Keratinocyte (primary cell): ENCODE measurements around the gene IL4R.

Experiments
- CTCF ChIP-seq, 3 experiments: IDR thresholded peaks in 1 of 3; conservative IDR thresholded peaks in 1 of 3; optimal IDR thresholded peaks in 1 of 3; 2 replicates in 2 of 3; 3 replicates in 1 of 3; pipeline versions ENCODE3 to v1.5.1; 2011; ENCODE audit warnings: low read length in 3 of 3, mild to moderate bottlenecking in 3 of 3, moderate library complexity in 2 of 3, control low read depth in 1 of 3, inconsistent platforms in 1 of 3; ENCODE audit not compliant: insufficient read depth in 2 of 3; ENCODE audit errors: extremely low read depth in 1 of 3
- EZH2 ChIP-seq: IDR thresholded peaks from one replicate; pipeline ENCODE4 v1.6.1; 2012; ENCODE audit warnings: inconsistent platforms, mild to moderate bottlenecking, low read length, moderate library complexity

GRCh38 chr16:27362570-27363245, 48.9 kb downstream of the IL4R start:
- TF ChIP-seq CTCF (optimal IDR thresholded peaks at IDR 0.05 in 1 of 3, IDR thresholded peaks at IDR 0.05 in 1 of 3, conservative IDR thresholded peaks at IDR 0.05 in 1 of 3; ENCODE audit: extremely low read depth in 1 of 3, insufficient read depth in 2 of 3, low read length in 3 of 3): no peak
- no peak for TF ChIP-seq EZH2
